Activated gamma-delta T cell treated with anti-CD3 and anti-CD28 coated beads, Interleukin-2, amount 50 U/mL, for 16 hours (primary cell): ENCODE data around the gene SNN.

ENCODE experiments used
- DNase-seq: peaks from one replicate; pipeline ENCODE4 v3.0.0-alpha.2; 2020; ENCODE audit warnings: low read depth

Gene SNN

GRCh38 chr16:11635113-11635652 is 33.1 kb upstream of the SNN start:
- no peak for DNase-seq

DNA sequence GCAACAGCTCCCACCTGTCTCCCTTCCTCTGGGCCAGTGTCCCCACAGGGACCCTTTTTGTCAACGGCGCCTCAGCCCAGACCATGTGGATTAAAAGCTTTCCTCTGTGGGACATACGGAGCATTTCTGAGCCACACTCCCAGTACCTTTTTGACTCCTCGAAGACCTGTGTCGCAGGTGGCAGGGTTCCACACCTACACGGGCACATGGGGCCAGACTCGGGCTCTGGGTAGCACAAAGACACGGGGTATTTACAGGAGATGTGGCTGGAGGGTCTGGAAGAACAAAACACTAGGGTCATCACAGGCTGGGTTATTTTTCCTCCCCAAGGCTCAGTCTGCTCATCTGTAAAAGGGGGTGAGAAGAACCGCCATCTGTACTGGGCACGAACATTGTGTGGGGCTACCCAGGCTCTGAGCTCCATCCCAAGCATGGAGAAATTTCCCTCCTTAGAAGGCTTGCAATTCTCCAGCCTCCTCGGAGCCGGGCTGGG is 32.5 kb upstream of the SNN start:
- no peak for DNase-seq

DNA sequence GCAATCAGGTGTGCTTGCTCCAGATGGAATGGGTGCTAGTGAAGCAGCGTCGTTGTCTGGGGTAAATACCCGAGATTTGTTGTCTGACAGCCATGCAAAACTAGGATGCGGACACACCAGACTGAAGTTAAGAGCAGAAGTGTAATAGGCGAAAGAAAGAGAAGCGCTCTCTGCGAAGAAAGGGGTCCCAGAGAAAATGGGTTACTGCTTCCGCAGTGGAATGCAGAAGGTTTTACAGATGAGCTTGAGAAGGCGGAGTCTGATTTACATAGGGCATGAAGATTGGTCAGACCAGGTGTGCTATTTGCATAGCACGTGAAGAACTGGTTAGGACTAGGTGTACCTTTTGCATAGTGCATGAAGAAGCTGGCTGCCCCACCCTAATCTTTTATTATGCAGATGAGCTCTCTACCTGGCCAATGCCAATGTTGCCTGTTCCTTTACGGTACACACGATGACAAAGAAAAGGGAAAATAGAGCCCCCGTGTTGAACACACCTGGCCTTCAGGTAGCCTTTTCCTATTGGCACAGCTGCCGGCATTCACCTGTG is 32.0 kb upstream of the SNN start:
- DNase-seq: no peak

GRCh38 chr16:11637320-11637719 is 30.9 kb upstream of the SNN start:
- DNase-seq: no peak

DNA sequence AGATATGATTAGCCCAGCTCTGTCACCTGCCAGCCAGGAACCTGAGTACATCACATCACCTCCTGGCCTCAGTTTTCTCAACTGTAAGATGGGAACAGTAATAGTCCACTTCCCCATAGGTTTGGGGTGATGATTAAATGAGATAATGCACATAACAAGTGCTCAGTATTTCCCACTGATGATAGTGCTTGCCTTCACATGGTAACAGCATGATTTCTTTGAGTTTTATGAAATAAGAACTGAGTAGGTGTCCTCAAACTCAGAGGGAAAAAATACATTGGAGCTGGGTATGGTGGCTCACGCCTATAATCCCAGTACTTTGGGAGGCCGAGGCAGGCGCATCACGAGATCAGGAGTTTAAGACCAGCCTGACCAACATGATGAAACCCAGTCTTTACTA is 30.1 kb upstream of the SNN start:
- no peak for DNase-seq

- no peak for DNase-seq
Measured at GRCh38 chr16:11639008-11639562, 29.2 kb upstream of the SNN start.

GRCh38 chr16:11639925-11640899 is 28.0 kb upstream of the SNN start:
- no peak for DNase-seq

- no peak for DNase-seq
Measured at GRCh38 chr16:11640987-11641817, 27.1 kb upstream of the SNN start.

DNA sequence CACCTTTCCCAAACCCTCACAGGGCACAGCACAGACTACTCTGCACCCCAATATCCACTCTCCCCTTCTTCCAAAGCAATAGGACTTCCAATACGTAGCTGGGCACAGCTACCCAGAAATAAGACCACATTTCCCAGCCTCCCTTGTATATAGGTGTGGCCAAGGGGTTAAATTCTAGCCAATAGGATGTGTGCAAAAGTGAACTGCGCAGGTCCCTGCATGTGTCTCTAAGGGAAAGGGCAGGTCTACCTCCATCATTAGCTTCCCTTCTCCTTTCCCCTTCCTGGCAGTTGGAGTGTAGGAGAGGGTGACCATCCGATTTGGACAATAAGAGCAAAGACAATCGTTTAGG is 25.5 kb upstream of the SNN start:
- no peak for DNase-seq

DNA sequence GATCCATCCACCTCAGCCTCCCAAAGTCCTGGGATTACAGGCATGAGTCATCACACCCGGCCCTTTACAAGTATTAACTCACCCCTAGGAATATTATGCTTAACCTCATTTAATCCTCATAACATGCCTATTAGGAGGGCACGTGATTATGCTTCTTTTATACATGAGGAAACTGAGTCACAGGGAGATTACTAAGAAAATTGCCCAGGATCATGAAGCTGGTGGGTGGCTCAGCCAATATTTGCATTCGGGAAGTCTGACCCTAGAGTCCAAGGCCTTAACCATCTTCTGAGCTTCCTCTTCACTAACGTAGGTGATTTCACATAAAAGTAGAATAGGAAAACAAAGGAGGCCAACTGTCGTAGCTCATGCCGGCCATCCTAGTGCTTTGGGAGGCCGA is 19.0 kb upstream of the SNN start:
- no peak for DNase-seq

DNA sequence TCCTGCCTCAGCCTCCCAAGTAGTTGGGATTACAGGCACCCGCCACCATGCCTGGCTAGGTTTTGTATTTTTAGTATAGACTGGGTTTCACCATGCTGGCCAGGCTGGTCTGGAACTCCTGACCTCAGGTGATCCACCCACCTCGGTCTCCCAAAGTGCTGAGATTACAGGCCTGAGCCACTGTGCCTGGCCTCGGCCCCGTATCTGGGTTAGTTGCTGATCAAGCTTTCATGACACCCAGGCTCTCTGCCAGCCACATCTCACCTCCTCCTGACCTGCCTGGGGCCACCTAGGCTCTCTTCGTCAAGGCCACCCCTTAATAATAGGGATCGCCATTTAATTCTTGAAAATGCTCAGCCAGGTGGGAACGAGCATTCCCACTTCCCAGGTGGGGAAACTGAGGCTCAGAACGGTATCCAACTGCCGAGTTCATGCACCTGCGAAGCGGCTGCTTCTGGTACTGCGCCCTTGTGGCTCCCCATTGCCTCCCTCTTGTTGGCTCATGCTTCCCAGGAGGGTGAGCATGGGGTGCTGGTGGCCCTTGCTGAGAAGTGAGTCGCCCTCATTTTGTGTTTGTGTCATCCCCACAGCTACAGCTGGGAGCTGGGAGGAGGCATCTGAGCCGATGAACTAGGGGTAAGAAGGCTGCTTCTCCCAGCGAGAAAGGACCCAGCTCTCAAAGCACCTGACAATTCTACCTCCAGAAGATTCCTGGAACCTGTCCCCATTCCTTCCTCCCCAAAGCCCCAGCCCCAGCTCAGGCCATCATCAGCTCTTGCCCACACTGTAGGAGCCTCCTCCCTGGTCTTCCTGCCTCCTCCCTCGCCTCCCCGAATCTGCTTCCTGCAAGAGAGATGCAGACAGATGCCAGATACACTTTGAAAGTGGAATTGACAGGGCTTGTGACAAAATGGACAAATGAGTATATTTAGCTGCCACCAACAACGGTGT is 17.3 kb upstream of the SNN start:
- no peak for DNase-seq

- no peak for DNase-seq
Measured at GRCh38 chr16:11651796-11652195, 16.5 kb upstream of the SNN start.

DNA sequence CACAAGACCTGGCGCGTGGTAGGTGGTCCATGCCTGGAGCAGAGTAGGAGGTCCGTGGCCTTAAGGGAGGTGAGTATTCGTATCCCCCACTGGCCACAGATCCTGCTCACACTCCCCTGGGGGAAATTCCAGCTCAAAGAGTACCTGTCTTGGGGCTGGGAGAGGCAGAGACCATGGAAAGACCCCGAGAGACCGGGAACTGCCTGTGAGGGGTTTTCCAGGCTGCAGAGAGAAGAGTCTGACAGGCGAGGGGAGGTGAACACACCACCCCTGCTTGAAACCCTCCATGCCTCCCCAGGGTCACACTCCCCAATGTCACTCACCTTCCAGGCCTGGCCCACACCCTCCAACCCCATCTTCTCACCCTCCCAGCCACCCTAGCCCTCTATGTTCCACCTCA is 12.6 kb upstream of the SNN start:
- DNase-seq: no peak

DNA sequence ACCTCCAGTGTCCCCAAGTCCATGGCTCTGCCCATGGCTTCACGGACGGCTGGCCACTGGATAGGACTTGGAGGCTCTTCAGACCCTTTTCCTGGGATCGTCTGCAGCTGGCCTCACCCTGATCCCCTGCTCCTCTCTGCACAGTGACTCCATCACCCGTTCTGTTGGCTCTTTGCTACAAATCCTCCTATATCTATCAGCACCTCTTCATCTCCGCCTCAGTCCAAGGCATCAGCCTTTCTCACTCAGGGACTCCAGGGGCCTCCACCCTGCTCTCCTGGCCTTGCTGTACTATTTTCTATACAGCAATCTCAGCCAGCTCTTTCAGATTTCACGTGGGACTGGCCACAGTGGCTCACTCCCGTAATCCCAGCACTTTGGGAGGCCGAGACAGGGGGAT is 10.7 kb upstream of the SNN start:
- no peak for DNase-seq

DNA sequence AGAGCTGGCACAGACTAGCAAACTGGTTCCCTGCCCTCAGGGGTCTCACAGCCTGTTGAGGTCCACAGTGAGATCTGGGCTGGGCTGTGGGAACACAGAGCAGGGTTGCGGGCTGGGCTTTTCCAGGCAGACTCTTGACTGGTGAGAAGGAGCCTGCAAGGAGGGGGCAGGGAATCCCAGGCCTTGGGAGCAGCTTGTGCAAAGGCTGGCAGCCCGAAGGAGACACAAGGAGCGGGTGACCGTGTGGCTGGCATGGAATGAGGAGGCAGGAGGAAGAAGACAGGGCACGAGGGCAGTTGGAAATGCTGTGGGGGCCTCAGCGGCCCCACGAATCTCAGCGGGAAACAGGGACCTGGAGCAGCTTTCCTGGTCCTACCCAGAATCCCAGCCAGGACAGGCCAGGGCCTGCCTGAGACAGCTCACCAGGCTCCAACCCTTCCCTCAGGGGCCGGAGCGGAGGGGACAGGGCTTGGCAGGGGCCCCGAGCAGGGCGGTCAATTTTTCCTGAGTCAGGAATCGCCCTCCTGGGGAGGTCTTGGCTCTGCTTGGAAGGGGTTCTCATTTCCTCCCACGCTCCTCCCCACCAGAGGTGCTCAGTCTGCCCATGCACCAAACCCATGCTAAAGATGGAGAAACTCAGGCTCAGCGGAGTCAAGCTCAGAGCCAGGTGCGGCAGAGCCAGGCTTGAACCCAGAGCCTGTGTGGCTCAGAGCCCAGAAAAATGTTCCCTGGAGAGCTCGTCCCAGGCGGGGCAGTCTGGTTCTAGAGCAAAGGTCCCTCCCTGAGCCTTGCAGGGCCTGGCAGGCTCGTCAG is 9.2 kb upstream of the SNN start:
- no peak for DNase-seq

DNA sequence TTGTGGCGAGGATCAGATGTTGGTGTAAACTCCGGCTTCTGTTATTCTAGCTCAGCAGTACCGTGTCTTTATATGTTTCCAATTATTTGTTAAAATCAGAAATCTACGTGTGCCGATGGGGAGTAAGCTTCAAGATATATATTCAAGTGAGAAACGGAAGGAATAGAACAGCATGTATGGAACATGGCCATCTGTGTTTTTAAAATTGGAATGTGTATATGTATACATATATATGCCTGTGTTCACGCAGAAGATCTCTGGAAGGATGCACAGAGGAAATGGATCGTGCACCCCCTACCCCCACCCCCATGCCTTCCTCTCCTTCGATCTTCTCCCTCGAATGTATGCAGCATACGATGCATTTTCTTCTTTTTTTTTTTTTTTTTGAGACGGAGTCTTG is 7.7 kb upstream of the SNN start:
- DNase-seq: no peak

DNA sequence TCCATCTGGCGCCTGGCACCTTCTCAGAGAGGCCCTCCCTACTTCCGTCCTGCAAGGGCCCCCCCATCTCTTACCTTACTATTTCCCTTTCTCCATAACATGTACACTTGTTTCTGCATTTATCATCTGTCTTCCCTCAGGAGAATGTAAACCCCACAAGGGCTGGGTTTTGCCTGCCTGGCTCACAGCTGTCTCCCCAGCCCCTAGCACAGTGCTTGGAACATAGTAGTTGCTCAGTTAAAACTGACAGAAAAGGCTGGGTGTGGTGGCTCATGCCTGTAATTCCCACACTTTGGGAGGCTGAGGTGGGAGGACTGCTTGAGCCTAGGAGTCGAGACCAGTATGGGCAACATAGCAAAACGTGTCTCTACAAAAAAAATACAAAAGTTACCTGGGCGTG is 5.7 kb upstream of the SNN start:
- DNase-seq: no peak

- DNase-seq: no peak
Measured at GRCh38 chr16:11665071-11665491, 3.2 kb upstream of the SNN start.

GRCh38 chr16:11666103-11667055 is 1.9 kb upstream of the SNN start:
- DNase-seq: no peak
